Liver (tissue), 9 donors: Measurements from ENCODE around the gene ASB2. TPM values are rescaled to one million over a fixed set of nuclear protein-coding genes. Genes with fewer than 3 reads are reported as not detected.

Source experiments
- DNase-seq: peaks from one replicate; pipeline ENCODE4 v3.0.0-alpha.2; 2017; ENCODE audit warnings: low spot score
- H3K27ac ChIP-seq, 2 donors: one replicate each; pipeline ENCODE4 v1.7.0; 2013; ENCODE audit warnings: inconsistent platforms in 2 of 2, low read length in 2 of 2, control low read depth in 1 of 2, low read depth in 1 of 2, mild to moderate bottlenecking in 1 of 2
- H3K27me3 ChIP-seq, 4 donors: one replicate each; pipeline versions ENCODE4 v1.6.1 to v1.7.0; 2013; ENCODE audit warnings: low read length in 3 of 4, inconsistent platforms in 1 of 4, mild to moderate bottlenecking in 1 of 4, moderate library complexity in 1 of 4; ENCODE audit not compliant: control insufficient read depth in 4 of 4, insufficient read depth in 4 of 4
- H3K36me3 ChIP-seq, 4 donors: one replicate each; pipeline versions ENCODE4 v1.6.1 to v1.7.0; 2013; ENCODE audit warnings: low read length in 3 of 4, mild to moderate bottlenecking in 3 of 4, low read depth in 1 of 4, moderate library complexity in 1 of 4; ENCODE audit not compliant: control insufficient read depth in 4 of 4, insufficient read depth in 3 of 4
- H3K4me1 ChIP-seq, 4 donors: one replicate each; pipeline versions ENCODE4 v1.6.1 to v1.7.0; 2013; ENCODE audit warnings: low read length in 3 of 4, mild to moderate bottlenecking in 3 of 4, moderate library complexity in 1 of 4; ENCODE audit not compliant: control insufficient read depth in 4 of 4, insufficient read depth in 4 of 4
- H3K4me3 ChIP-seq, 3 donors: one replicate each; pipeline versions ENCODE4 v1.6.1 to v1.7.0; 2013; ENCODE audit warnings: low read length in 3 of 3, control low read depth in 1 of 3, low read depth in 1 of 3, mild to moderate bottlenecking in 1 of 3
- H3K9ac ChIP-seq, 2 donors: one replicate each; pipeline ENCODE4 v1.7.0; 2013; ENCODE audit warnings: low read length in 2 of 2, mild to moderate bottlenecking in 2 of 2, moderate library complexity in 2 of 2, control low read depth in 1 of 2, low read depth in 1 of 2
- H3K9me3 ChIP-seq, 4 donors: one replicate each; pipeline versions ENCODE4 v1.6.1 to v1.7.0; 2013; ENCODE audit warnings: low read length in 3 of 4; ENCODE audit not compliant: control insufficient read depth in 4 of 4
- ATF3 ChIP-seq: IDR thresholded peaks from 2 replicates; pipeline ENCODE4 v1.6.1; 2016; ENCODE audit warnings: antibody characterized with exemption
- CTCF ChIP-seq: fragments of 150-350 bp; IDR thresholded peaks from 2 replicates; pipeline ENCODE4 v1.5.1; 2017; ENCODE audit warnings: improper control_type of control experiment, low read depth, low read length; ENCODE audit not compliant: missing input control
- EGR1 ChIP-seq, 2 donors: IDR thresholded peaks; 2 replicates each; pipeline ENCODE4 v1.6.1; 2016 to 2018; ENCODE audit warnings: antibody characterized with exemption in 2 of 2, low read depth in 2 of 2
- FOXA2 ChIP-seq: IDR thresholded peaks from 2 replicates; pipeline ENCODE4 v1.6.1; 2016; ENCODE audit warnings: antibody characterized with exemption
- GABPA ChIP-seq, 2 donors: IDR thresholded peaks in 1 of 2; conservative IDR thresholded peaks in 1 of 2; 2 replicates each; pipeline ENCODE4 v1.6.1; 2016; ENCODE audit warnings: antibody characterized with exemption in 2 of 2, mild to moderate bottlenecking in 1 of 2, moderate library complexity in 1 of 2
- HNF4A ChIP-seq, 2 donors: conservative IDR thresholded peaks; 2 replicates each; pipeline ENCODE4 v1.6.1; 2016; ENCODE audit warnings: antibody characterized with exemption in 2 of 2, mild to moderate bottlenecking in 2 of 2
- HNF4G ChIP-seq: IDR thresholded peaks from 2 replicates; pipeline ENCODE4 v1.6.1; 2016; ENCODE audit warnings: antibody characterized with exemption
- JUND ChIP-seq, 2 donors: IDR thresholded peaks; 2 replicates each; pipeline ENCODE4 v1.6.1; 2016; ENCODE audit warnings: antibody characterized with exemption in 2 of 2
- MAX ChIP-seq: IDR thresholded peaks from 2 replicates; pipeline ENCODE4 v1.6.1; 2016; ENCODE audit warnings: antibody characterized with exemption
- NR2F2 ChIP-seq: IDR thresholded peaks from 2 replicates; pipeline ENCODE4 v1.6.1; 2016; ENCODE audit warnings: antibody characterized with exemption
- RAD21 ChIP-seq, 2 donors: IDR thresholded peaks; 2 replicates each; pipeline ENCODE4 v1.6.1; 2016; ENCODE audit warnings: antibody characterized with exemption in 2 of 2, mild to moderate bottlenecking in 2 of 2
- REST ChIP-seq: IDR thresholded peaks from 2 replicates; pipeline ENCODE4 v1.6.1; 2016; ENCODE audit warnings: antibody characterized with exemption, mild to moderate bottlenecking
- RXRA ChIP-seq, 2 donors: IDR thresholded peaks; 2 replicates each; pipeline ENCODE4 v1.6.1; 2017 to 2018; ENCODE audit warnings: antibody characterized with exemption in 2 of 2, mild to moderate bottlenecking in 1 of 2
- SP1 ChIP-seq: IDR thresholded peaks from 2 replicates; pipeline ENCODE4 v1.6.1; 2018; ENCODE audit warnings: antibody characterized with exemption, mild to moderate bottlenecking
- TAF1 ChIP-seq: conservative IDR thresholded peaks from 2 replicates; pipeline ENCODE4 v1.6.1; 2016; ENCODE audit warnings: antibody characterized with exemption, mild to moderate bottlenecking
- YY1 ChIP-seq: IDR thresholded peaks from 2 replicates; pipeline ENCODE4 v1.6.1; 2016; ENCODE audit warnings: antibody characterized with exemption, mild to moderate bottlenecking
- ZBTB33 ChIP-seq: IDR thresholded peaks from 2 replicates; pipeline ENCODE4 v1.6.1; 2016; ENCODE audit warnings: antibody characterized with exemption
- WGBS: extraction: QIAGEN DNeasy Blood & Tissue Kit; methylation state at CpG from one replicate; pipeline ENCODE4 v1.1.7; 2013; 5-methylcytosine and 5-hydroxymethylcytosine counted together
- polyA plus RNA-seq, 2 donors: library from polyadenylated mRNA; stranded (reverse) in 1 of 2; unstranded in 1 of 2; fragments of 200-250 nt in 1 of 2; fragments of >200 nt in 1 of 2; fragmentation: Nextera tagmentation in 1 of 2; extraction: Ambion mirVana in 1 of 2; gene quantifications; one replicate each; pipeline versions ENCODE4 v1.2.1 to v1.2.3, GENCODE V29; 2013 to 2015
- total RNA-seq, 2 donors: library from RNA; depleted of rRNA; stranded (reverse); fragments of >200 nt; gene quantifications; one replicate each; pipeline ENCODE4 v1.2.3, GENCODE V29; 2014
- donor health status: healthy.
- donor health status: healthy.
- donor health status: healthy.
- donor health status: healthy.
- donor health status: healthy.

Gene ASB2
- total and polyA plus RNA-seq, 4 donors, result 0.18 to 0.56 (median 0.38) TPM

- no peak for DNase-seq
- 84% methylated on average over 5 of the region's 5 CpGs for WGBS
- peaks cover 0 to 3% (median under 1%) of the 10 kb centered on the region in 4 donors for H3K9me3 ChIP-seq
- H3K4me1 ChIP-seq, result no peaks in the 10 kb centered on the region
- H3K27ac ChIP-seq, result no peak overlapping the region
- H3K27me3 ChIP-seq, result no peaks in the 10 kb centered on the region
- H3K4me3 ChIP-seq, result no peak overlapping the region
- H3K36me3 ChIP-seq, result no peaks in the 10 kb centered on the region
- no peak overlapping the region for H3K9ac ChIP-seq
- TF ChIP-seq SP1 (no peak), FOXA2 (no peak), ATF3 (no peak), TAF1 (no peak), GABPA (IDR thresholded peaks at IDR 0.05 in 1 of 2, conservative IDR thresholded peaks at IDR 0.05 in 1 of 2) (no peak), JUND (IDR thresholded peaks at IDR 0.05) (no peak), RXRA (IDR thresholded peaks at IDR 0.05) (no peak), NR2F2 (no peak), CTCF (no peak), YY1 (no peak), ZBTB33 (no peak)
Measured at GRCh38 chr14:93909429-93910128, 66.8 kb downstream of the ASB2 start.

- Histone ChIP-seq H3K27ac (no peak overlapping the region), H3K9me3 (no peaks in the 10 kb centered on the region), H3K4me3 (no peak overlapping the region), H3K9ac (no peak overlapping the region), H3K4me1 (no peaks in the 10 kb centered on the region), H3K27me3 (peaks cover 0 to 4% (median 0%) of the 10 kb centered on the region in 4 donors), H3K36me3 (no peaks in the 10 kb centered on the region)
- 53% methylated on average over 15 of the region's 15 CpGs for WGBS
- DNase-seq, result peak; percentile 59
- TF ChIP-seq MAX (no peak), HNF4A (conservative IDR thresholded peaks at IDR 0.05) (no peak), EGR1 (IDR thresholded peaks at IDR 0.05; ENCODE audit: low read depth in 2 of 2) (no peak), RAD21 (IDR thresholded peaks at IDR 0.05) (peak; percentile 62 to 80), JUND (IDR thresholded peaks at IDR 0.05) (no peak), HNF4G (no peak), REST (no peak), GABPA (IDR thresholded peaks at IDR 0.05 in 1 of 2, conservative IDR thresholded peaks at IDR 0.05 in 1 of 2) (no peak), CTCF (peak; percentile 65), TAF1 (no peak), ZBTB33 (no peak)
Measured at GRCh38 chr14:93906341-93907329, 69.7 kb downstream of the ASB2 start.
